ENCODE data around the gene SNAPC2.

The SNAPC2 gene

GRCh38 chr19:7919610-7920518 lies at the start of gene SNAPC2:
Gene SNAPC2, plus strand, starts transcription at chr19:7920338. Its CDS starts 29 bp downstream, at chr19:7920367.
- DNase-seq (ENCODE audit: low spot score): peak; percentile 88

- peak; percentile 91 for DNase-seq (ENCODE audit: low spot score)
Observed at GRCh38 chr19:7870571-7871436, 49.3 kb upstream of the SNAPC2 start.

DNA sequence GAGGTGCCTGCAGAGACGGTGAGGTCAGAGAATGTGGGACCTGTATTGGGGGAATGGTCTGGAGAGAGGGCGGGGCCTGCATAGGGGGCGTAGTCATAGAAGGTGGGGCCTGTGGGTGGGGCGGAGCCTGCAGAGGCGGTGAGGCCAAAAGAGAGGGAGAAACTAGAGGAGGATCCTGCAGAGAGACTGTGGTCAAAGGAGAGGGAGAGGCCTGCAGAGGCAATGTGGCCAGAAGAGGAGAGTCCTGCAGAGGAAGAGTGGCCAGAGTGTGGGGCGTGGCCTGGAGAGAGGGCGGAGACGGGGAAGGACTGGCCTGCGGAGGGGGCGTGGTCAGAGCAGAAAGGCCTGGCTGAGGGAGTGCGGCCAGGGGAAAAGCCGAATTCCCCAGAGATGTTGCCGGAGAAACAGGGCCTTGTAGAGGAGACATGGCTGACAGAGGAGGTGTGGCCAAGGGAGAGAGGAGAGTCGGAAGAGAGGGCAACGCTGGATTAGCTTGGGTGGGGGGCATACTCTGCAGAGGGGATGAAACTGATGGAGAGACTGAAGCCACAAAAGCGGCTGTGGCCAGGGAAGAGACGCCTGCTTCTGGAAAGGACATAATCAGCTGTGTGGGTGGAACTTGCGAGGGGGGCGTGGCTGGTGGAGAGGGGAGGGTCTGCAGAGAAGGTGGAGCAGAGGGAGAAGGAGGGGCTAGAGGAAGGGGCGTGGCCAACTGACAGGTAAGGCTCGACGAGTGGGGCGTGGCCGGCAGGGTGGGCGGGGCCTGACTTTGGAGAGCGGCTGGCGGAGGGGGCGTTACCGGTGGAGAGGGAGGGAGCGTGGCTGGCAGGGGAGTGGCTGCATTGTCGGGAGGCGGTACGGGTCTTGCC lies 48.5 kb upstream of the SNAPC2 start:
- DNase-seq (ENCODE audit: low spot score): peak; percentile 87

DNA sequence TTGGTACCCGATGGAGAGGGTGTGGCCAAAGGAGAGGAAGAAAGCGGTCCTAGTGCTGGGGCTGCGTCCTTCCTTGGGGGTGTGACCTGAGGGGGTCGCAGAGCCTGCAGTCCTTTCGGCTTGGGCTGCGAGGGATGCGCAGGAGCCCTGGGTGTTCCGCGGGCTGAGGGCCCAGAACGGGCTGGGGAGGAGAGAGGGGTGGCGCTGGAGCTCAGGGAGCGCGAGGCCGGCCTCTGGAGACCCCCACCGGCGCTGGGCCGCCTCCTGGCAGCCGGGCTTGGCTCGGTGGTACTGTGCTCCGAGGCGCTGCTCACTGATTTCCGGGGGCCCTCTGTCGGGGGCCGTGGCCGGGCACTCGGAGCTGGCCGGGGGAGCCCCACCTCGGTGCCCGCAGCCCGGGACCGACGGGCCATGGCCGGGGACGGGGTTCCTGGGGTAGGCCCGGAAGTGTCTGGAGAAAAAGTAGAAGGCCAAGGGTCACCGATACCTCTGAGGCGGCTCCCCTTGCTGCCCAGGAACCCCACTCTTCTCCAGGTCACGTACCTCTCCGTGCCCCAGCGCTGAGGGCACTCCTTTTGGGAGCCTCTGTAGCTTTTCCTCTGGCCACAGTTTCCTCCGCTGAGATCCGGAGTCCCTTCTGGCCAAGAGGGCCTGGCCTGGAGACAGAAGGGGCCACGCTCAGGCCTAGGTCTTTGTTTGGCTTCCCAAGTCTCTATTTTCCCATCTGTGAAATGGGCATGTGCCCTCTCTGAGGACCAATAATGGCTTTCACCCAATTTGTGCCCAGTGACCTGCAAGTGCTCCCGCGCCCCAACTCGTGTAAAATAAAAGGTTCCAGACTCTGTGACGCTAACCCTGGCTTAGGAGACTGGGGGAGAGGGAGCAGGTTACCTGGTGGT lies 47.6 kb upstream of the SNAPC2 start:
- DNase-seq (ENCODE audit: low spot score): no peak

GRCh38 chr19:7873304-7874075 lies 46.6 kb upstream of the SNAPC2 start:
- DNase-seq (ENCODE audit: low spot score): no peak

- peak; percentile 90 for DNase-seq (ENCODE audit: low spot score)
Observed at GRCh38 chr19:7874076-7874896, 45.9 kb upstream of the SNAPC2 start, which contains the start of gene PRR36. Gene PRR36, minus strand, starts transcription at chr19:7874390. Its CDS starts 701 bp downstream, at chr19:7873689.

DNA sequence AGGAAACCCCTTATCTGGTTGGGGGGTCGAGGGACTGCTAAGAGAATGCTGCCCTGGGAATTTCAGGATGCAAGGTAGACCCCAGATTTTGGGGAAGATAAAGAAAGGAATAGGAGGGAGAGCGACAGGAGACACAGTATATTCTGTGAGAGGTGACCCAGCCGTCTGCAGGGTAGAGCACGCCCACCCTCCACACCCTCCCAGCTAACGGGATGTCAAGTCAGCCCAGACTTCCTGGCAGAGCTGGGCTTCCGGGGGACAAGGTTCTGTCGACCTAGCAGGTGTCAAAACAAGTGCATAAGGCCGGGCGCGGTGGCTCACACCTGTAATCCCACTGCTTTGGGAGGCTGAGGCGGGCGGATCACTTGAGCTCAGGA lies 45.3 kb upstream of the SNAPC2 start:
- DNase-seq (ENCODE audit: low spot score): no peak

DNA sequence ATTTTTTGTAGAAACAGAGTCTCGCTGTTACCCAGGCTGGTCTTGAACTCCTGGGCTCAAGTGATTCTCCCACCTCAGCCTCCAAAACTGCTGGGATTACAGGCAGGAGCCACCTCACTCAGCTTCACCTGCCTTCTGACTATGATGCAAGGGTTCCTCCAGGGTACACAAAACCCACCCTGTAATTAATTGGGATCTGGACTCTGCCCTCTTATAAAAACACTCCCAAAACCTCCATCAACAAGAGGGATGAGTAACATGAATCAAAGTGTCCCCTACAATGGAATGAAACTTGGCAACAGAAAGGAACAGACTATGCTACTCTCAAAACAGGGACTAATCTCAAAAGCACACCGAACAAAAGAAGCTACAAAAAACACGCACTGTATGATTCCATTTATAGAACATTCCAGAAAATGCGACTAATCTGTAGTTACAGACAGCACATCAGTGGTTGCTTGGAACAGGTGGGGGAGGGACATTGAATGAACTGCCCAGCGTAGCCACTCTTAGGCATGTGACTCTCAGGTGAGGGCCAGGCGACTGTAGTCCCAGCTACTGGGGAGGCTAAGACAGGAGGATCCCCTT lies 42.8 kb upstream of the SNAPC2 start:
- DNase-seq (ENCODE audit: low spot score): no peak

GRCh38 chr19:7879111-7879807 lies 40.9 kb upstream of the SNAPC2 start:
- DNase-seq (ENCODE audit: low spot score): no peak

GRCh38 chr19:7879836-7880235 lies 40.3 kb upstream of the SNAPC2 start:
- no peak for DNase-seq (ENCODE audit: low spot score)

- no peak for DNase-seq (ENCODE audit: low spot score)
Observed at GRCh38 chr19:7881910-7882309, 38.2 kb upstream of the SNAPC2 start.

- no peak for DNase-seq (ENCODE audit: low spot score)
Observed at GRCh38 chr19:7883105-7883504, 37.0 kb upstream of the SNAPC2 start.

DNA sequence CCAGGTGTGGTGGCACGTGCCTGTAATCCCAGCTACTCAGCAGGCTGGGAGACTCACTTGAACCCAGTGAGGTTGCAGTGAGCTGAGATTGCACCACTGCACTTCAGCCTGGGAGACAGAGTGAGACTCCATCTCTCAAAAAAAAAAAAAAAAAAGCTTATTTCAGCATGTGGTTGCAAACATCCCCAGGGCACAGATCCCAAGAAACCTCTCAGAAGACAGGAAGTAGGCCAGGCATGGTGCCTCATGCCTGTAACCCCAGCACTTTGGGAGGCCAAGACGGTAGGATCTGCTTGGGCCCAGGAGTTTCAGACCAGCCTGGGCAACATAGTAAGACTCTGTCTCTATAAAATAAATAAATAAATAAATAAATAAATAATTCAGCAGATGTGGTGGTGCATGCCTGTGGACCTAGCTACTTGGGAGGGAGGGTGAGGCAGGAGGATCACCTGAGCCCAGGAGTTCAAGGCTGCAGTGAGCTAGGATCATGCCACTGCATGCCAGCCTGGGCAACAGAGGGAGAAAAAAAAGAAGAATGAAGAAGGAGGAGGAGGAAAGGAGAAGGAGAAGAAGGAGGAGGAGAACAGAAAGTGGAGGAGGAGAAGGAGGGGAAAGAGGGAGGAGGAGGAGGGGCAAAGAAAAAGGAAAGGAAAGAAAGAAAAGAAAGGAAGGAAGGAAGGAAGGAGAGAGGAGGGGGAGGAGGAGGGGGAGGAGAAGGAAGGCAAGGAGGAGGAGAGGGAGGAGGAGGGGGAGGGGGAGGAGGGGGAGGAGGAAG lies 36.2 kb upstream of the SNAPC2 start:
- no peak for DNase-seq (ENCODE audit: low spot score)

GRCh38 chr19:7885818-7886217 lies 34.3 kb upstream of the SNAPC2 start:
- no peak for DNase-seq (ENCODE audit: low spot score)

GRCh38 chr19:7887408-7888144 lies 32.6 kb upstream of the SNAPC2 start:
- no peak for DNase-seq (ENCODE audit: low spot score)

DNA sequence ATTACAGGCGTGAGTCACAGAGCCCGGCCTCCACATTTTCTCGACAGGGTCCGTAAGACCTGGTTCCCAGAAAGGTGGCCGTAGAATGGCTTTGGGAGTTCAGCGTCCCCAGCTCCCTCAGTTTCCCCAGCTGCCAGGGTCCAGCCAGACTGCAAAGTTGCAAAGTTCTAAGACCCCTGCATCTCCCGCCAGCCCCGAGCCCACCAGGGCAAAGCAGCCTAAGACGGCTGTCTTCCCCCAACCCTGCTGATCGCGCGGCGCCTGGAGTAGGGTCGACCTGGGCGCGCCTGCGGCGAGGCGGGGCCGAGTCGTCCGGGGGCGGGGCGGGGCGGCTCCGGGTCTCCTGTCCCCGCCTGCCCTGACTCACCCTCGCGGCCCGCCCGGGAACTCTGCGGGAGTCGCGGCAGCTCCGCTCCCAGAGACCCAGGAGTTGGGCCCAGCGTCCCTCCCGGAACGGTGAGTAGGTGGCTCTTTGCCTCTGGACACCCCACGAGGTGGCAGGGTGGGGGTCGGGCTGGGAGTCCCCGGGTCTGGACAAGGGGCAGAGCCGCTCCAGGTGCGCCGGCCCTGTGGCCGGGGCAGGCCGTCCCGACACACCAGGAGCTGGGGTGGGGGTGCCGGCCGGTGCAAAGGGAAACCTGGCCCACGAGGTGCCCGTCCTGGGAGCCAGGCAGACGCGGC lies 31.9 kb upstream of the SNAPC2 start, which contains the start of gene LRRC8E:
Gene LRRC8E (plus strand): TSS at position 366 of the 681 bp plus-strand sequence. CDS start 7,094 bp downstream, outside the sequence.
- no peak for DNase-seq (ENCODE audit: low spot score)

Data from cerebellar cortex (tissue), 1 donor.